ENCODE results near the gene RAB11A. TPM values are rescaled to one million over a fixed set of nuclear protein-coding genes. Genes with fewer than 3 reads are reported as not detected.

Gene RAB11A
- total RNA-seq, 1 experiment from 2014 or later: 263 TPM

DNA sequence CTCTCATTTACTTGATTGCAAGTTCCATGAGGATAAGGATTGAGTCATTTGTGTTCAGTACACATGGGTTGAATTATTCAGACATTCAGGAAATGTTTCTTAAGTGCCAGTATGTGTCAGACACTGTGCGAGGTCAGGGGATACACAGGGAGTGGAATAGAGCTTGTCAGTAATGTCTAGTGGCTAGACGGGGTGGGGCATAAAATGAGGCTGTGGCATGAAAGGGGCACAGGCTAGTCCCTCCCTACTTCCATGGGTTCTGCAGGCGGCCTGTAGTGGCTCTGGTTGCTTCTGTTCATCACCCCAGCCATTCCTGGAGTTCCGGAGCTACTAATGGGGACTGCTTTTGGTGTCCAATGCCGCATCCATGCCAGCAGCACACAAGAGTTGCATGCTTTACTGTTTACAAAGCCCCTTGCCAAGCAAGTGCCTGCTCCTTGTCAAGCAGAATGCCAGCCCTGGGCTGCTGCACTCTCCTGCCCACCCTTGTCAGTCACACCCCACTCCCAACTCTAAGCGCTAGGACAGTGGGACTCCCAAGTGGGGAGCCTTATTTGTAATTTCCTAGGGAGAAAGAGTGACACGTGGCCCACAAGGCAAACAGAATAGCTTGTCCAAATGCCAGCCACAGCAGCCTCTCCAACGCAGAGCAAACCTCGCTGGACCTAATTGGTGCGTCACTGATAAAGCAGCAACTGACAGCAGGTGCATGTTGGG, 70.8 kb downstream of the RAB11A start:
- no TSS peak for BruUV-seq (replicated peaks)
- Histone ChIP-seq H3K9me3 (ENCODE audit: control insufficient read depth, insufficient read depth, low read depth, low read length) (no peaks in the 10 kb centered on the region), H3K27ac (ENCODE audit: low read length) (no peak overlapping the region), H3K27me3 (ENCODE audit: control insufficient read depth, insufficient read depth, low read length) (no peaks in the 10 kb centered on the region), H3K36me3 (ENCODE audit: control insufficient read depth, insufficient read depth, low read length) (no peaks in the 10 kb centered on the region), H3K4me3 (ENCODE audit: low read depth in 2 of 2, low read length in 2 of 2) (no peak overlapping the region), H3K4me1 (ENCODE audit: control insufficient read depth, insufficient read depth, low read length) (no peaks in the 10 kb centered on the region)
- DNase-seq (ENCODE audit: low read depth, low spot score) (no peak), ATAC-seq (no peak)
- in situ Hi-C loops (cut with HindIII; ENCODE audit: low pct_unique_long_range_greater_than_20kb, low sequenced_read_pairs) (no loop called here), intact Hi-C loops (cut with micrococcal nuclease; ENCODE audit: unreplicated experiment) (no loop called here)
- ChIA-PET POLR2A (no interaction called here), CTCF (no interaction called here)
- TF ChIP-seq SIN3A (IDR thresholded peaks at IDR 0.05; ENCODE audit: borderline replicate concordance, insufficient read depth, low read depth, low read length) (no peak), REST (IDR thresholded peaks at IDR 0.05; ENCODE audit: insufficient read depth in 1 of 2, low read depth in 2 of 2, low read length in 1 of 2) (no peak), TCF7L2 (IDR thresholded peaks at IDR 0.05; ENCODE audit: low read depth, low read length) (no peak), POLR2AphosphoS5 (IDR thresholded peaks at IDR 0.05; ENCODE audit: low read depth, low read length) (no peak)
- TF ChIP-seq, protein P1, sequence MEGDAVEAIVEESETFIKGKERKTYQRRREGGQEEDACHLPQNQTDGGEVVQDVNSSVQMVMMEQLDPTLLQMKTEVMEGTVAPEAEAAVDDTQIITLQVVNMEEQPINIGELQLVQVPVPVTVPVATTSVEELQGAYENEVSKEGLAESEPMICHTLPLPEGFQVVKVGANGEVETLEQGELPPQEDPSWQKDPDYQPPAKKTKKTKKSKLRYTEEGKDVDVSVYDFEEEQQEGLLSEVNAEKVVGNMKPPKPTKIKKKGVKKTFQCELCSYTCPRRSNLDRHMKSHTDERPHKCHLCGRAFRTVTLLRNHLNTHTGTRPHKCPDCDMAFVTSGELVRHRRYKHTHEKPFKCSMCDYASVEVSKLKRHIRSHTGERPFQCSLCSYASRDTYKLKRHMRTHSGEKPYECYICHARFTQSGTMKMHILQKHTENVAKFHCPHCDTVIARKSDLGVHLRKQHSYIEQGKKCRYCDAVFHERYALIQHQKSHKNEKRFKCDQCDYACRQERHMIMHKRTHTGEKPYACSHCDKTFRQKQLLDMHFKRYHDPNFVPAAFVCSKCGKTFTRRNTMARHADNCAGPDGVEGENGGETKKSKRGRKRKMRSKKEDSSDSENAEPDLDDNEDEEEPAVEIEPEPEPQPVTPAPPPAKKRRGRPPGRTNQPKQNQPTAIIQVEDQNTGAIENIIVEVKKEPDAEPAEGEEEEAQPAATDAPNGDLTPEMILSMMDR (IDR thresholded peaks at IDR 0.05): no peak

DNA sequence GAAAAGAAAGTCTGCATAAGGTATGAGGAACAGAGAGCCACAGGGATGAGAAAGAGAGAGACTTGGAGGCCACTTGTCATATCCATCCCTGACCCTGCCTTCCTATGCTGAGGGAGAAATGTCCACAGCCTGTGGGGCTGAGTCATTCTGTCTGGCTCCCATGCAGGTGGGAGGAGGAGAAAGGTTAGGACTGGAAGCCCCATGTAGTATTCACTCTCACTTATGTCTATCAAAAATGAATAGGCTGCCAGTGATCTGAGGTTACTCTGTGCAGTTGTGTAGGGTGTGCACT, 71.3 kb downstream of the RAB11A start:
- TF ChIP-seq POLR2AphosphoS5 (IDR thresholded peaks at IDR 0.05; ENCODE audit: low read depth, low read length): no peak
- no peak for TF ChIP-seq REST (IDR thresholded peaks at IDR 0.05; ENCODE audit: insufficient read depth in 1 of 2, low read depth in 2 of 2, low read length in 1 of 2)
- TF ChIP-seq SIN3A (IDR thresholded peaks at IDR 0.05; ENCODE audit: borderline replicate concordance, insufficient read depth, low read depth, low read length): no peak
- TF ChIP-seq, protein P1 (IDR thresholded peaks at IDR 0.05): no peak
- no peak for TF ChIP-seq TCF7L2 (IDR thresholded peaks at IDR 0.05; ENCODE audit: low read depth, low read length)
- in situ Hi-C loops (cut with HindIII; ENCODE audit: low pct_unique_long_range_greater_than_20kb, low sequenced_read_pairs) (no loop called here), intact Hi-C loops (cut with micrococcal nuclease; ENCODE audit: unreplicated experiment) (no loop called here)
- Histone ChIP-seq H3K9me3 (ENCODE audit: control insufficient read depth, insufficient read depth, low read depth, low read length) (no peaks in the 10 kb centered on the region), H3K36me3 (ENCODE audit: control insufficient read depth, insufficient read depth, low read length) (no peaks in the 10 kb centered on the region), H3K4me1 (ENCODE audit: control insufficient read depth, insufficient read depth, low read length) (no peaks in the 10 kb centered on the region), H3K27ac (ENCODE audit: low read length) (no peak overlapping the region), H3K4me3 (ENCODE audit: low read depth in 2 of 2, low read length in 2 of 2) (no peak overlapping the region), H3K27me3 (ENCODE audit: control insufficient read depth, insufficient read depth, low read length) (no peaks in the 10 kb centered on the region)
- 0 out of 2 replicates have a peak, but pooled peaks have one; percentile 47 for ATAC-seq
- ChIA-PET CTCF (no interaction called here), POLR2A (no interaction called here)
- no TSS peak for BruUV-seq (replicated peaks)
- no peak for DNase-seq (ENCODE audit: low read depth, low spot score)

All from Panc1 (cell line).